Cortex of kidney (tissue), 1 donor: Measurements from ENCODE around the gene POLR3C.

ENCODE experiments used
- DNase-seq: peaks from one replicate; lab custom pipeline; 2025; lab: John Stamatoyannopoulos, UW

Gene POLR3C

GRCh38 chr1:145871994-145872924 lies 48.3 kb downstream of the POLR3C start:
- DNase-seq: no peak

- DNase-seq: no peak
These were observed 50.6 kb downstream of the POLR3C start for GRCh38 chr1:145874646-145875045.

GRCh38 chr1:145877923-145878486 lies 54.0 kb downstream of the POLR3C start:
- DNase-seq: no peak

- no peak for DNase-seq
These were observed 54.7 kb downstream of the POLR3C start for GRCh38 chr1:145878724-145879123.

DNA sequence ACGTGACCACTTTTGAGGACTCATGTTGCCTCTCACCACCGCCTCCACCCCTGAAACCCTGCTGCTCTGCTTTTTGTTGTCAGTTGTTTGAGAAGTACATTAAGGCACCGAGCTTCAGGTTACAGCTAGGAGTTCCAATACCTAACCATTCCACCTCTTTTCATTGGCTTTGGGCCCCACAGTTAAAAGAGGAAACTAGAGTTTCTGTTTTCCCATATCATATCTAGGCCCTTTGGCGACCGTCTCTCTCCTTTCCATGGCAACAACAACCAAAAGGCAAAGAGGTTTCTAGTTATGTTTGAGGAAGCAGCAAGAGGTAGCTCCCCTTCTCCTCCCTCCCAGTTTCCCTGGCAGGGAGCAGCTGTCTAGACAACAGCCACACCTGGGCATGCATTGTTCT lies 55.8 kb downstream of the POLR3C start:
- no peak for DNase-seq

DNA sequence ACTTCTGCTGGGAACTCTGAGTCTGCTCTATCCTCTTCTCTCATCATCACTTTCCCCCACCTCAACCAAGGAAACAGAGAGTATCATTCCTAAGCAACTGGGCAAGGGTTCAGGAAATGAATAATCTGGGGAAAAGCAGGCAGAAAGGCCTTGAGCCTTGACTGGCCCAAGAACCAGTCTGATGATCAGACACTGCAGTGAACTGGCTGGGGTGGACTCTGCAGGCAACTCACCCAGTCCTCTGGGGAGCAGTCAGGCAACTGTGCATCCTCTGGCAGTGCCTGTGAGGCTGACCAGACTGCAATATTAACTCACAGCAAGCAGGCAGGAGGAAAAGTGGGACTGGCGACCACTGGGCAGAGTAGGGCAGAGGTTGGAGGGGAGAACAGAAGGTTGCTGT lies 60.7 kb downstream of the POLR3C start:
- no peak for DNase-seq

DNA sequence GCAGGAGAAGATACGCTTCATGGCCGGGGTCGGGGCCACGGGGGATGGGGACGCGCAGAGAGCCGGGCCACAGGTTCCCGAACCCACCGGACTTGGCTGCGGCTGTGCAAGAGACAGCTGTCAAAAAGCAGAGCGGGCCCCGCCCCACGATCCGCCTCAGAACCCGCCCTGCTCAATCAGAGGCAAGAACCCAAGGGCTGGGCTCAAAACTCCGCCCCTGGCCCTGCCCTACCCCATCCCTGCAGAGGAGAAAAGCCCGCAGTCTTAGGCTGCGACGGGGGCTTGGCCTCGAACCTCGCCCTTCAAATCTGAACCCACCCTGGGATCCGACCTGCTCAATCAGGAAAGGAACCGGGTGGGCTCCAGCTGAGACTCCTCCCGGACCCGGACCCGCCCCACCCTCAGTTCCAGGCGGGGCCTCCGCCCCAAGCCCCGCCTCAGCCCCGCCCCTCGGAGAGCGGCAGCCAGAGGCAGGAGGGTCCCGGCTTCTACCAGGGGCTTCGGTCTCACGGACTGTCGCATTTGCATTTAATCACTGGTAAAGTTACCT lies 61.8 kb downstream of the POLR3C start, which contains the start of gene ANKRD35:
Gene ANKRD35, minus strand, starts transcription at position 129 of the 550 bp plus-strand sequence. Its CDS starts 108 bp downstream, at position 21.
- no peak for DNase-seq

DNA sequence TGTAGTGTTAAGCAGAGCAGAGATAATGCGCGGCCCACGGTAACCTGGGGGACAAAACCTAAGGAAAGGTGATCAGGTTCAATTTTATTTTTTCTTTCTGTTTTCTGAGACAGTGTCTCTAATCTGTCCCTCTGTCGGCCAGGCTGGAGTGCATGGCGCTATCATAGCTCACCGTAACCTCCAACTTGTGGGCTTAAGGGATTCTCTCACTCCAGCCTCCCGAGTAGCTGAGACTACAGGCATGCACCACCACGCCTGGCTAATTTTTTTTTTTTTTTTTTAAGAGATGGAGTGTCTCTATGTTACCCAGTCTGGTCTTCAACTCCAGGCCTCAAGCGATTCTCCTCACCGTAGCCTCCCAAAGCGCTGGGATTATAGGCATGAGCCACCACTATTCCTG lies 62.4 kb downstream of the POLR3C start:
- no peak for DNase-seq

- DNase-seq: no peak
These were observed 62.8 kb downstream of the POLR3C start for GRCh38 chr1:145886816-145887215.

GRCh38 chr1:145887631-145888030 lies 63.6 kb downstream of the POLR3C start:
- DNase-seq: no peak

GRCh38 chr1:145889722-145890121 lies 65.7 kb downstream of the POLR3C start:
- no peak for DNase-seq

DNA sequence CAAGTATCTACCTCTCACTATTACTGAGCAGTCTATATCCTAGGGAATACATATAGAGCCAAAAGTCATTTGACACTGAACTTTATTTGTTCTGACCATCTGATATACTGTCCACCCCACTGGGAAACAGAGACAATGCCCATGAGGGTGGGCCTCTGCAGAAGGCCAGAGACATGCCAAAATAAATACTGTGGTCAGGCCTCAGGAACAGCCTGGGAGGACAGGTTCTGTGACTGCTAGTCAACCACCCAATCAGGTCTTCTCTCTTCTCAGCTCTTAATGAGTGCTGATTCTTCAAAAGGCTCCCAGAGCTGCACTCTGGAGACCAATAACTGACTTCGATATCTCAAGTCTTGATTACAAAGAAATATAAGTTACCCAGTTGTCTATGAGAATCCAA lies 67.1 kb downstream of the POLR3C start:
- no peak for DNase-seq

- no peak for DNase-seq
These were observed 67.8 kb downstream of the POLR3C start for GRCh38 chr1:145891587-145892485.

- DNase-seq: no peak
These were observed 68.6 kb downstream of the POLR3C start for GRCh38 chr1:145892486-145893087.

GRCh38 chr1:145893306-145894055 lies 69.5 kb downstream of the POLR3C start:
- DNase-seq: no peak
